ENCODE results near the gene IL16. TPM values are rescaled to one million over a fixed set of nuclear protein-coding genes. Genes with fewer than 3 reads are reported as not detected.
"Not testable (repeated sequence)": the region's sequence is repeated elsewhere in the genome, so short reads cannot be mapped to it uniquely, and the experiment has no call there.

IL16 gene
- total RNA-seq, 1 experiment from 2014 or later: not detected

- DNase-seq (ENCODE audit: low read depth): not testable (repeated sequence)
These were observed 11.3 kb downstream of the IL16 start for GRCh38 chr15:81207987-81208386.

- no peak for DNase-seq (ENCODE audit: low read depth)
These were observed 13.0 kb downstream of the IL16 start for GRCh38 chr15:81209635-81210034.

- DNase-seq (ENCODE audit: low read depth): no peak
These were observed 14.7 kb downstream of the IL16 start for GRCh38 chr15:81211376-81211775.

- no peak for DNase-seq (ENCODE audit: low read depth)
These were observed 17.3 kb downstream of the IL16 start for GRCh38 chr15:81213982-81214381.

GRCh38 chr15:81215531-81215930, 18.9 kb downstream of the IL16 start:
- DNase-seq (ENCODE audit: low read depth): no peak

GRCh38 chr15:81215983-81216382, 19.3 kb downstream of the IL16 start:
- no peak for DNase-seq (ENCODE audit: low read depth)

GRCh38 chr15:81216422-81216821, 19.7 kb downstream of the IL16 start:
- no peak for DNase-seq (ENCODE audit: low read depth)

- DNase-seq (ENCODE audit: low read depth): no peak
These were observed 24.8 kb downstream of the IL16 start for GRCh38 chr15:81221449-81221848.

- no peak for DNase-seq (ENCODE audit: low read depth)
These were observed 25.3 kb downstream of the IL16 start for GRCh38 chr15:81222007-81222406.

GRCh38 chr15:81223346-81223971, 26.8 kb downstream of the IL16 start:
- no peak for DNase-seq (ENCODE audit: low read depth)

GRCh38 chr15:81224232-81224631, 27.6 kb downstream of the IL16 start:
- no peak for DNase-seq (ENCODE audit: low read depth)

- no peak for DNase-seq (ENCODE audit: low read depth)
These were observed 28.5 kb downstream of the IL16 start for GRCh38 chr15:81225161-81225671.

- no peak for DNase-seq (ENCODE audit: low read depth)
These were observed 31.0 kb downstream of the IL16 start for GRCh38 chr15:81227716-81228115.

GRCh38 chr15:81229586-81229985, 32.9 kb downstream of the IL16 start:
- DNase-seq (ENCODE audit: low read depth): no peak

GRCh38 chr15:81235276-81236123, 38.8 kb downstream of the IL16 start:
- DNase-seq (ENCODE audit: low read depth): no peak

- no peak for DNase-seq (ENCODE audit: low read depth)
These were observed 42.5 kb downstream of the IL16 start for GRCh38 chr15:81239190-81239589.

GRCh38 chr15:81242778-81243177, 46.1 kb downstream of the IL16 start:
- no peak for DNase-seq (ENCODE audit: low read depth)

GRCh38 chr15:81244306-81244705, 47.6 kb downstream of the IL16 start:
- no peak for DNase-seq (ENCODE audit: low read depth)

GRCh38 chr15:81253846-81254245, 57.2 kb downstream of the IL16 start:
- DNase-seq (ENCODE audit: low read depth): no peak

- DNase-seq (ENCODE audit: low read depth): no peak
These were observed 57.7 kb downstream of the IL16 start for GRCh38 chr15:81254277-81254915.

- no peak for DNase-seq (ENCODE audit: low read depth)
These were observed 58.2 kb downstream of the IL16 start for GRCh38 chr15:81254916-81255290.

GRCh38 chr15:81255315-81255957, 58.8 kb downstream of the IL16 start:
- no peak for DNase-seq (ENCODE audit: low read depth)

Measured in Daoy (cell line).